Coronary artery (tissue), 2 donors: ENCODE measurements around the gene KCNQ1.
A peak's percentile ranks its signal among the peaks of the same experiment; 100 is the strongest.

Experiments used
- DNase-seq: peaks from one replicate; pipeline ENCODE4 v3.0.0-alpha.2; 2017; ENCODE audit warnings: low spot score
- H3K27ac ChIP-seq, 2 donors: fragments of 200-600 bp; sonication (generic); one replicate each; pipeline ENCODE4 v1.5.1; 2016 to 2019
- H3K4me3 ChIP-seq: fragments of 200-600 bp; sonication (generic); 2 replicates; pipeline ENCODE4 v1.5.1; 2016; ENCODE audit warnings: mild to moderate bottlenecking, moderate library complexity
- CTCF ChIP-seq: fragments of 200-600 bp; sonication (generic); IDR thresholded peaks from one replicate; pipeline ENCODE4 v1.5.1; 2019; ENCODE audit warnings: antibody characterized with exemption

Gene KCNQ1

GRCh38 chr11:2576549-2576948 lies 131.7 kb downstream of the KCNQ1 start:
- no peak for DNase-seq
- no peak overlapping the region for H3K4me3 ChIP-seq
- H3K27ac ChIP-seq, result no peak overlapping the region
- no peak for TF ChIP-seq CTCF

GRCh38 chr11:2577031-2577990 lies 132.5 kb downstream of the KCNQ1 start:
- no peak for TF ChIP-seq CTCF
- Histone ChIP-seq H3K4me3 (no peak overlapping the region), H3K27ac (no peak overlapping the region)
- DNase-seq, result peak; percentile 65

- Histone ChIP-seq H3K27ac (no peak overlapping the region), H3K4me3 (no peak overlapping the region)
- TF ChIP-seq CTCF, result no peak
- peak; percentile 66 for DNase-seq
Observed at GRCh38 chr11:2577991-2578928, 133.5 kb downstream of the KCNQ1 start.

GRCh38 chr11:2578929-2579270 lies 134.1 kb downstream of the KCNQ1 start:
- TF ChIP-seq CTCF, result no peak
- peak; percentile 57 for DNase-seq
- Histone ChIP-seq H3K4me3 (no peak overlapping the region), H3K27ac (no peak overlapping the region)

DNA sequence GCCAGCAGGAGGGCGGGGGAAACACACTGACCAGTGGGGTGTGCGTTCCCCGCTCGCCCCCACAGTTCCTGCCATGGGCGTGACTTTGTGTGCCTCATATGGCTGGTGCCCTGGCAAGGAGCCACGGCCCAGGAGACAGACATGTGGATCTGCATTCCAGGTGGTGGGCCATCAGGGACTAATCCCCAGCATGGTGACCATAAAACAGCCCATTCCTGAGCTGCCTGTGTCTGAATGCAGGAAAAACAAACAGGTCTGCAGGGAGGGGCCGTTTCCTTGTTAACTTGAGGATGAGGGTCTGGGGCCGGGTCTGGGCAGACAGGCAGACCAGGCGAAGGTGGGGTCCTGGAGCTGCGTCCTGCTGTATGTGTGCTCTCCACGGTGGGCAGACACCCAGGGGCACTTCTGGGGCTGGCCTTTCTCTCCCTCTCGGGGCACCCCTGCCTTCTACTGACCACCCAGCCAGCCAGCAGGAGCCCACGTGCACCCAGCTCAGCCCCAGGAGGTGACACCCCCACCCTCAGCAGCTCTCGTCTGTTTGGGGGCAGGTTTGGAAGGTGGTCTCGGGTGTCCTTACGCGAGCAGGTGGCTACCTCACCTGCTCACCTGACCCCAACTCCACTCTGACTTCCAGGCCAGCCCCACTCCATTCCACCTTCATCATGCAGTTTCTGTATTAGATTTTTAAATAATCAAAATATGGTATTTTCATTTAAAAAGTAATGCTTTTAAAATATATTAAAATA lies 134.7 kb downstream of the KCNQ1 start:
- DNase-seq, result peak; percentile 63
- H3K4me3 ChIP-seq, result no peak overlapping the region
- no peak for TF ChIP-seq CTCF
- H3K27ac ChIP-seq, result no peak overlapping the region

- H3K27ac ChIP-seq, result no peak overlapping the region
- DNase-seq, result no peak
- TF ChIP-seq CTCF, result no peak
- H3K4me3 ChIP-seq, result no peak overlapping the region
Observed at GRCh38 chr11:2580061-2580421, 135.2 kb downstream of the KCNQ1 start.
